ENCODE measurements around the gene GP1BA.

GRCh38 chr17:4973256-4974114 lies 41.4 kb downstream of the GP1BA start:
- TF ChIP-seq POLR2AphosphoS5 (IDR thresholded peaks at IDR 0.05) (no peak), POLR2A (IDR thresholded peaks at IDR 0.05) (no peak), CTCF (IDR thresholded peaks at IDR 0.05) (no peak)

Measured in stomach (tissue), 4 donors.